Measurements from ENCODE around the gene CHDH.

- TF ChIP-seq CTCF (IDR thresholded peaks at IDR 0.05; ENCODE audit: borderline replicate concordance, extremely low read depth, low read length, poor library complexity, severe bottlenecking): no peak
- no peak for TF ChIP-seq EZH2 (IDR thresholded peaks at IDR 0.05; ENCODE audit: borderline replicate concordance, low read depth, low read length, severe bottlenecking)
These were observed 16.9 kb upstream of the CHDH start for GRCh38 chr3:53863145-53863544.
